IPS-18a (cell line): Measurements from ENCODE around the gene SLC35C1.

Experiments
- H3K27ac ChIP-seq: one replicate; pipeline ENCODE4 v1.5.1; 2013; ENCODE audit warnings: low read length
- H3K27me3 ChIP-seq: one replicate; pipeline ENCODE4 v1.6.1; 2013; ENCODE audit warnings: mild to moderate bottlenecking, low read length; ENCODE audit not compliant: control insufficient read depth, insufficient read depth
- H3K36me3 ChIP-seq: one replicate; pipeline ENCODE4 v1.6.1; 2013; ENCODE audit warnings: low read depth, low read length; ENCODE audit not compliant: control insufficient read depth
- H3K4me1 ChIP-seq: one replicate; pipeline ENCODE4 v1.6.1; 2013; ENCODE audit warnings: low read depth, low read length; ENCODE audit not compliant: control insufficient read depth
- H3K4me3 ChIP-seq: one replicate; pipeline ENCODE4 v1.5.1; 2013; ENCODE audit warnings: low read length
- H3K9ac ChIP-seq: one replicate; pipeline ENCODE4 v1.6.1; 2013; ENCODE audit warnings: mild to moderate bottlenecking, low read length, moderate library complexity
- H3K9me3 ChIP-seq: one replicate; pipeline ENCODE4 v1.6.1; 2013; ENCODE audit warnings: low read depth, low read length; ENCODE audit not compliant: control insufficient read depth

SLC35C1 gene

GRCh38 chr11:45771566-45772448 lies 33.1 kb upstream of the SLC35C1 start:
- H3K4me3 ChIP-seq, result peak overlapping the region; percentile 70
- H3K9me3 ChIP-seq, result no peaks in the 10 kb centered on the region
- H3K9ac ChIP-seq, result no peak overlapping the region
- no peak overlapping the region for H3K27ac ChIP-seq
- H3K4me1 ChIP-seq, result no peaks in the 10 kb centered on the region
- H3K36me3 ChIP-seq, result no peaks in the 10 kb centered on the region
- H3K27me3 ChIP-seq, result peaks cover 10% of the 10 kb centered on the region

- H3K27ac ChIP-seq, result no peak overlapping the region
- H3K27me3 ChIP-seq, result peaks cover 10% of the 10 kb centered on the region
- no peaks in the 10 kb centered on the region for H3K4me1 ChIP-seq
- H3K36me3 ChIP-seq, result no peaks in the 10 kb centered on the region
- no peaks in the 10 kb centered on the region for H3K9me3 ChIP-seq
- no peak overlapping the region for H3K9ac ChIP-seq
- no peak overlapping the region for H3K4me3 ChIP-seq
Observed at GRCh38 chr11:45772449-45772774, 32.5 kb upstream of the SLC35C1 start.

- Histone ChIP-seq H3K36me3 (no peaks in the 10 kb centered on the region), H3K4me3 (no peak overlapping the region), H3K9ac (no peak overlapping the region), H3K27me3 (peaks cover 10% of the 10 kb centered on the region), H3K4me1 (no peaks in the 10 kb centered on the region), H3K27ac (no peak overlapping the region), H3K9me3 (no peaks in the 10 kb centered on the region)
Observed at GRCh38 chr11:45772986-45773785, 31.8 kb upstream of the SLC35C1 start.

- no peak overlapping the region for H3K4me3 ChIP-seq
- no peak overlapping the region for H3K27ac ChIP-seq
- no peaks in the 10 kb centered on the region for H3K36me3 ChIP-seq
- no peak overlapping the region for H3K9ac ChIP-seq
- no peaks in the 10 kb centered on the region for H3K9me3 ChIP-seq
- H3K4me1 ChIP-seq, result no peaks in the 10 kb centered on the region
- H3K27me3 ChIP-seq, result peaks cover 10% of the 10 kb centered on the region
Observed at GRCh38 chr11:45773786-45774655, 30.9 kb upstream of the SLC35C1 start.

GRCh38 chr11:45774786-45775185 lies 30.2 kb upstream of the SLC35C1 start:
- peaks cover 10% of the 10 kb centered on the region for H3K27me3 ChIP-seq
- H3K4me3 ChIP-seq, result no peak overlapping the region
- no peaks in the 10 kb centered on the region for H3K9me3 ChIP-seq
- H3K36me3 ChIP-seq, result no peaks in the 10 kb centered on the region
- H3K9ac ChIP-seq, result no peak overlapping the region
- no peaks in the 10 kb centered on the region for H3K4me1 ChIP-seq
- no peak overlapping the region for H3K27ac ChIP-seq

GRCh38 chr11:45777127-45777969 lies 27.6 kb upstream of the SLC35C1 start:
- Histone ChIP-seq H3K27ac (no peak overlapping the region), H3K27me3 (no peaks in the 10 kb centered on the region), H3K4me3 (no peak overlapping the region), H3K9ac (no peak overlapping the region), H3K9me3 (no peaks in the 10 kb centered on the region), H3K36me3 (no peaks in the 10 kb centered on the region), H3K4me1 (no peaks in the 10 kb centered on the region)

GRCh38 chr11:45778341-45778740 lies 26.6 kb upstream of the SLC35C1 start:
- Histone ChIP-seq H3K27me3 (no peaks in the 10 kb centered on the region), H3K4me1 (no peaks in the 10 kb centered on the region), H3K9ac (no peak overlapping the region), H3K27ac (no peak overlapping the region), H3K4me3 (no peak overlapping the region), H3K36me3 (no peaks in the 10 kb centered on the region), H3K9me3 (no peaks in the 10 kb centered on the region)

- Histone ChIP-seq H3K9me3 (no peaks in the 10 kb centered on the region), H3K4me3 (no peak overlapping the region), H3K27me3 (no peaks in the 10 kb centered on the region), H3K27ac (no peak overlapping the region), H3K9ac (no peak overlapping the region), H3K4me1 (no peaks in the 10 kb centered on the region), H3K36me3 (no peaks in the 10 kb centered on the region)
Observed at GRCh38 chr11:45779602-45780001, 25.3 kb upstream of the SLC35C1 start.

GRCh38 chr11:45786272-45786671 lies 18.7 kb upstream of the SLC35C1 start:
- H3K9ac ChIP-seq, result no peak overlapping the region
- H3K36me3 ChIP-seq, result no peaks in the 10 kb centered on the region
- no peaks in the 10 kb centered on the region for H3K4me1 ChIP-seq
- H3K9me3 ChIP-seq, result no peaks in the 10 kb centered on the region
- H3K27ac ChIP-seq, result no peak overlapping the region
- H3K27me3 ChIP-seq, result no peaks in the 10 kb centered on the region
- no peak overlapping the region for H3K4me3 ChIP-seq

GRCh38 chr11:45788887-45789286 lies 16.1 kb upstream of the SLC35C1 start:
- Histone ChIP-seq H3K9ac (no peak overlapping the region), H3K4me3 (no peak overlapping the region), H3K9me3 (no peaks in the 10 kb centered on the region), H3K27ac (no peak overlapping the region), H3K4me1 (no peaks in the 10 kb centered on the region), H3K27me3 (no peaks in the 10 kb centered on the region), H3K36me3 (no peaks in the 10 kb centered on the region)
